SK-N-SH (cell line): ENCODE results near the gene TSC22D1. TPM values are rescaled to one million over a fixed set of nuclear protein-coding genes. Genes with fewer than 3 reads are reported as not detected.

ENCODE experiments used
- CTCF ChIA-PET: fragments of 300-600, 350-600 bp; formaldehyde crosslinking; extraction: SDS; loops from one replicate; lab custom pipeline; 2021; lab: Yijun Ruan, JAX
- POLR2A ChIA-PET: fragments of 350-600 bp; sonication (Branson Sonifier 250); formaldehyde crosslinking; extraction: SDS; loops from one replicate; lab custom pipeline; 2020; ENCODE audit warnings: antibody characterized with exemption, inconsistent platforms; lab: Yijun Ruan, JAX
- DNase-seq: peaks from one replicate; pipeline ENCODE4 v3.0.0; 2012
- H2AFZ ChIP-seq: fragments of 200-600 bp; sonication (generic); 2 replicates; pipeline ENCODE4 v1.8.1; 2016; ENCODE audit warnings: antibody characterized with exemption, mild to moderate bottlenecking, low read depth
- H3F3A ChIP-seq: fragments of 200-600 bp; sonication (generic); replicated peaks from 2 replicates; pipeline ENCODE3; 2016; ENCODE audit warnings: antibody characterized with exemption, mild to moderate bottlenecking; ENCODE audit not compliant: insufficient read depth
- H3K27ac ChIP-seq, 2 experiments: fragments of 200-500 bp in 1 of 2; fragments of 200-600 bp in 1 of 2; sonication (Bioruptor generic) in 1 of 2; sonication (generic), shearing (Covaris generic) in 1 of 2; 2 replicates each; pipeline versions ENCODE4 v1.5.1 to v1.6.1; 2014 to 2016; ENCODE audit warnings: low read depth in 2 of 2, inconsistent platforms in 1 of 2, low read length in 1 of 2, mild to moderate bottlenecking in 1 of 2, mixed read lengths in 1 of 2
- H3K27me3 ChIP-seq: fragments of 200-600 bp; sonication (generic), shearing (Covaris generic); 2 replicates; pipeline ENCODE4 v1.6.1; 2016; ENCODE audit warnings: mixed run types; ENCODE audit not compliant: insufficient read depth
- H3K36me3 ChIP-seq, 2 experiments: fragments of 200-500 bp in 1 of 2; fragments of 200-600 bp in 1 of 2; sonication (Bioruptor generic) in 1 of 2; sonication (generic) in 1 of 2; replicated peaks in 1 of 2; 2 replicates each; pipeline versions ENCODE3 to v1.5.1; 2014 to 2016; ENCODE audit warnings: low read length in 1 of 2, mild to moderate bottlenecking in 1 of 2; ENCODE audit not compliant: insufficient read depth in 2 of 2, control insufficient read depth in 1 of 2
- H3K4me1 ChIP-seq, 2 experiments: fragments of 200-500 bp in 1 of 2; fragments of 200-600 bp in 1 of 2; sonication (Bioruptor generic) in 1 of 2; sonication (generic), shearing (Covaris generic) in 1 of 2; 2 replicates each; pipeline versions ENCODE4 v1.5.1 to v1.6.1; 2014 to 2016; ENCODE audit warnings: low read depth in 1 of 2, low read length in 1 of 2, mixed run types in 1 of 2; ENCODE audit not compliant: insufficient read depth in 2 of 2, control insufficient read depth in 1 of 2
- H3K4me2 ChIP-seq: fragments of 200-600 bp; sonication (generic), shearing (Covaris generic); 2 replicates; pipeline ENCODE4 v1.6.1; 2017; ENCODE audit warnings: mixed run types
- H3K4me3 ChIP-seq, 2 experiments: fragments of 200-500 bp in 1 of 2; fragments of 200-600 bp in 1 of 2; sonication (Bioruptor generic) in 1 of 2; sonication (generic), shearing (Covaris generic) in 1 of 2; 2 replicates each; pipeline versions ENCODE4 v1.5.1 to v1.8.1; 2014 to 2016; ENCODE audit warnings: low read depth in 2 of 2, inconsistent platforms in 1 of 2, low read length in 1 of 2, mild to moderate bottlenecking in 1 of 2, mixed read lengths in 1 of 2, moderate library complexity in 1 of 2
- H3K79me2 ChIP-seq: fragments of 200-600 bp; sonication (generic); 2 replicates; pipeline ENCODE4 v1.8.1; 2017; ENCODE audit warnings: mild to moderate bottlenecking; ENCODE audit not compliant: insufficient read depth
- H3K9ac ChIP-seq: fragments of 200-600 bp; sonication (generic); 2 replicates; pipeline ENCODE4 v1.6.1; 2017; ENCODE audit warnings: mixed run types
- H3K9me2 ChIP-seq: fragments of 200-600 bp; sonication (generic); 2 replicates; pipeline ENCODE4 v1.6.1; 2017; ENCODE audit warnings: mixed run types
- H3K9me3 ChIP-seq: fragments of 200-600 bp; sonication (generic); 2 replicates; pipeline ENCODE4 v1.6.1; 2017; ENCODE audit warnings: mixed run types, mild to moderate bottlenecking, moderate library complexity
- H4K20me1 ChIP-seq: fragments of 200-600 bp; sonication (generic); 2 replicates; pipeline ENCODE4 v1.6.1; 2017; ENCODE audit warnings: mild to moderate bottlenecking, mixed run types; ENCODE audit not compliant: insufficient read depth
- ELF1 ChIP-seq: IDR thresholded peaks from 2 replicates; pipeline ENCODE4 v1.4.0; 2012
- FOSL2 ChIP-seq: IDR thresholded peaks from 2 replicates; pipeline ENCODE4 v1.4.0; 2012; ENCODE audit warnings: low read depth, mild to moderate bottlenecking, moderate library complexity, borderline replicate concordance
- GATA2 ChIP-seq: sonication (generic); formaldehyde crosslinking; IDR thresholded peaks from 2 replicates; pipeline ENCODE4 v1.5.0; 2020; ENCODE audit warnings: mild to moderate bottlenecking, missing genetic modification reagents
- MXI1 ChIP-seq: IDR thresholded peaks from 2 replicates; pipeline ENCODE4 v1.6.1; 2012; ENCODE audit warnings: mild to moderate bottlenecking, low read depth, low read length, improper control_type of control experiment
- NRF1 ChIP-seq: IDR thresholded peaks from 2 replicates; pipeline ENCODE4 v1.6.1; 2012; ENCODE audit warnings: low read depth, mild to moderate bottlenecking, low read length
- POLR2AphosphoS5 ChIP-seq: IDR thresholded peaks from 2 replicates; pipeline ENCODE4 v1.6.1; 2012; ENCODE audit warnings: low read depth, low read length
- REST ChIP-seq: IDR thresholded peaks from 2 replicates; pipeline ENCODE4 v1.6.1; 2012; ENCODE audit warnings: mild to moderate bottlenecking, low read depth, low read length, moderate library complexity
- RFX5 ChIP-seq: IDR thresholded peaks from 2 replicates; pipeline ENCODE4 v1.6.1; 2012; ENCODE audit warnings: mild to moderate bottlenecking, improper control_type of control experiment, low read length
- SMC3 ChIP-seq: IDR thresholded peaks from 2 replicates; pipeline ENCODE4 v1.6.1; 2012; ENCODE audit warnings: low read depth, low read length, improper control_type of control experiment
- TAF1 ChIP-seq: IDR thresholded peaks from 2 replicates; pipeline ENCODE4 v1.6.1; 2012; ENCODE audit warnings: low read depth, mild to moderate bottlenecking, low read length, moderate library complexity, borderline replicate concordance
- TCF12 ChIP-seq: IDR thresholded peaks from 2 replicates; pipeline ENCODE4 v1.4.0; 2012
- ZBTB33 ChIP-seq: IDR thresholded peaks from 2 replicates; pipeline ENCODE4 v1.4.0; 2012; ENCODE audit warnings: low read depth, borderline replicate concordance
- WGBS: methylation state at CpG from one replicate; pipeline ENCODE4 v1.1.6; 2017; ENCODE audit warnings: low lambda C conversion rate; 5-methylcytosine and 5-hydroxymethylcytosine counted together
- polyA plus RNA-seq, 3 experiments: library from polyadenylated mRNA; depleted of rRNA; stranded (reverse); fragments of >200 nt; gene quantifications; 2 replicates each; pipeline ENCODE4 v1.2.3, GENCODE V29; 2012

Gene TSC22D1
- polyA plus RNA-seq, 1 of the 3 experiments (the other 2 are of a cell fraction): 137 TPM

- TF ChIP-seq FOSL2: no peak
- TF ChIP-seq GATA2: peak; percentile 35; the same call in 1 of the 2 replicates
- TF ChIP-seq REST: no peak
- TF ChIP-seq RFX5: no peak
- TF ChIP-seq POLR2AphosphoS5: no peak
- no peak for TF ChIP-seq TAF1
- TF ChIP-seq SMC3: no peak
- TF ChIP-seq MXI1: no peak
- no peak for TF ChIP-seq ELF1
- TF ChIP-seq NRF1: no peak
Measured at GRCh38 chr13:44468874-44469273, 107.3 kb downstream of the TSC22D1 start (continued).

GRCh38 chr13:44465318-44465717 lies 110.8 kb downstream of the TSC22D1 start:
- peaks cover 97% of the 10 kb centered on the region for H3K79me2 ChIP-seq
- WGBS: 63% methylated on average over 4 of the region's 4 CpGs
- H3K27ac ChIP-seq: no peak overlapping the region
- H3K36me3 ChIP-seq: no peaks in the 10 kb centered on the region
- H3K9ac ChIP-seq: no peak overlapping the region
- H3K4me3 ChIP-seq: no peak overlapping the region
- H3K4me1 ChIP-seq: peaks cover 14 to 15% of the 10 kb centered on the region in 2 experiments; a peak in 3 of 4 replicates
- H3K9me2 ChIP-seq: no peaks in the 10 kb centered on the region
- DNase-seq: no peak
- ChIA-PET POLR2A (interaction anchor here (0.7 to 1.4 kb wide), 2 partner anchors 22 to 29 kb away, joined by 3 to 6 read pairs; no protein-coding TSS in a partner anchor), CTCF (interaction anchor here (0.7 to 3.8 kb wide), 11 partner anchors 8 to 560 kb away, joined by 3 to 20 read pairs (median 4); no protein-coding TSS in a partner anchor)
- H2AFZ ChIP-seq: no peak overlapping the region
- TF ChIP-seq ZBTB33 (no peak), TCF12 (peak; percentile 25; the same call in 1 of the 2 replicates)
- H3K9me3 ChIP-seq: no peaks in the 10 kb centered on the region
- H3K4me2 ChIP-seq: no peak overlapping the region
- peaks cover 6% of the 10 kb centered on the region for H3F3A ChIP-seq
- peaks cover 54% of the 10 kb centered on the region for H4K20me1 ChIP-seq
- no peaks in the 10 kb centered on the region for H3K27me3 ChIP-seq
